ENCODE results near the gene NUDC.
"Not testable (repeated sequence)": the region's sequence is repeated elsewhere in the genome, so short reads cannot be mapped to it uniquely, and the experiment has no call there.

NUDC gene

GRCh38 chr1:26911399-26912146, 10.0 kb upstream of the NUDC start:
- DNase-seq = no peak

- DNase-seq = no peak
These were observed 9.4 kb upstream of the NUDC start for GRCh38 chr1:26912147-26912490.

GRCh38 chr1:26913389-26913753, 8.2 kb upstream of the NUDC start:
- no peak for DNase-seq

GRCh38 chr1:26913754-26914619, 7.6 kb upstream of the NUDC start, which contains the start of gene NR0B2:
Gene NR0B2, minus strand, starts transcription at chr1:26913975. Its CDS starts 35 bp downstream, at chr1:26913940.
- no peak for DNase-seq

- DNase-seq = no peak
These were observed 6.2 kb upstream of the NUDC start for GRCh38 chr1:26915204-26915842.

GRCh38 chr1:26921126-26921539, 410 bp upstream of the NUDC start:
- no peak for DNase-seq

GRCh38 chr1:26922431-26922729, 837 bp downstream of the NUDC start:
- no peak for DNase-seq

- DNase-seq = no peak
These were observed 1.4 kb downstream of the NUDC start for GRCh38 chr1:26922901-26923300.

GRCh38 chr1:26923711-26924110, 2.2 kb downstream of the NUDC start:
- no peak for DNase-seq

GRCh38 chr1:26932531-26932930, 11.0 kb downstream of the NUDC start:
- peak; percentile 70 to 87 (median 78) for DNase-seq

- DNase-seq = no peak
These were observed 15.3 kb downstream of the NUDC start for GRCh38 chr1:26936823-26937222.

- peak; percentile 62 to 85 (median 72) for DNase-seq
These were observed 16.6 kb downstream of the NUDC start for GRCh38 chr1:26938004-26938658.

- no peak for DNase-seq
These were observed 17.1 kb downstream of the NUDC start for GRCh38 chr1:26938659-26939025.

- DNase-seq = no peak
These were observed 19.8 kb downstream of the NUDC start for GRCh38 chr1:26941311-26941710.

- DNase-seq = no peak
These were observed 21.1 kb downstream of the NUDC start for GRCh38 chr1:26942656-26943055.

GRCh38 chr1:26945138-26945537, 23.6 kb downstream of the NUDC start:
- no peak for DNase-seq

GRCh38 chr1:26945728-26946127, 24.2 kb downstream of the NUDC start:
- no peak for DNase-seq

GRCh38 chr1:26946270-26946669, 24.7 kb downstream of the NUDC start:
- DNase-seq = no peak

- not testable (repeated sequence) for DNase-seq
These were observed 27.1 kb downstream of the NUDC start for GRCh38 chr1:26948725-26949057.

- no peak for DNase-seq
These were observed 27.9 kb downstream of the NUDC start for GRCh38 chr1:26949266-26949925.

- peak in 1 of 4 experiments; percentile 14 for DNase-seq
These were observed 28.4 kb downstream of the NUDC start for GRCh38 chr1:26949926-26950319.

- peak in 1 of 4 experiments; percentile 20 for DNase-seq
These were observed 29.1 kb downstream of the NUDC start for GRCh38 chr1:26950602-26951001.

- DNase-seq = no peak
These were observed 29.7 kb downstream of the NUDC start for GRCh38 chr1:26951216-26951615.

All from suppressor macrophage (primary cell).